Panc1 (cell line): Measurements from ENCODE around the gene CHN1. TPM values are rescaled to one million over a fixed set of nuclear protein-coding genes. Genes with fewer than 3 reads are reported as not detected.

Source experiments
- ATAC-seq: fragments of 200-7000 bp; cut with Tn5 transposase; 2 replicates; pipeline ENCODE4 v1.9.1; 2020; ENCODE audit warnings: mild to moderate bottlenecking, moderate library complexity
- BruUV-seq: library from RNA; stranded (reverse); fragments of 400-500 nt; replicated peaks from 2 replicates; lab custom pipeline; 2021; lab: Mats Ljungman, UMichigan
- CTCF ChIA-PET: fragments of 300-600 bp; sonication (Branson Sonifier 250); formaldehyde crosslinking; loops from one replicate; lab custom pipeline; 2022; ENCODE audit warnings: antibody characterized with exemption; lab: Charles Lee
- POLR2A ChIA-PET: fragments of 300-600 bp; sonication (Branson Sonifier 250); formaldehyde crosslinking; loops from one replicate; lab custom pipeline; 2022; ENCODE audit warnings: antibody characterized with exemption; lab: Charles Lee
- DNase-seq: peaks from one replicate; pipeline ENCODE4 v3.0.0-alpha.2; 2010; ENCODE audit warnings: low read depth, low spot score
- H3K27ac ChIP-seq: 2 replicates; pipeline ENCODE4 v1.5.1; 2011; ENCODE audit warnings: mild to moderate bottlenecking, low read length, inconsistent platforms
- H3K27me3 ChIP-seq: fragments of 200-500 bp; sonication (Bioruptor generic); 2 replicates; pipeline ENCODE4 v1.6.0; 2014; ENCODE audit warnings: low read length, inconsistent platforms; ENCODE audit not compliant: control insufficient read depth, insufficient read depth
- H3K36me3 ChIP-seq: fragments of 200-500 bp; sonication (Bioruptor generic); 2 replicates; pipeline ENCODE4 v1.5.1; 2014; ENCODE audit warnings: inconsistent platforms, mild to moderate bottlenecking, low read length, moderate library complexity; ENCODE audit not compliant: control insufficient read depth, insufficient read depth
- H3K4me1 ChIP-seq: 2 replicates; pipeline ENCODE4 v1.5.1; 2011; ENCODE audit warnings: inconsistent platforms, mild to moderate bottlenecking, low read length, moderate library complexity; ENCODE audit not compliant: control insufficient read depth, insufficient read depth
- H3K4me3 ChIP-seq, 2 experiments: 2 replicates each; pipeline ENCODE4 v1.5.1; 2011 to 2012; ENCODE audit warnings: low read depth in 2 of 2, low read length in 2 of 2, mild to moderate bottlenecking in 2 of 2, inconsistent platforms in 1 of 2, moderate library complexity in 1 of 2
- H3K9me3 ChIP-seq: fragments of 200-500 bp; sonication (Bioruptor generic); 2 replicates; pipeline ENCODE4 v1.5.1; 2014; ENCODE audit warnings: low read depth, mild to moderate bottlenecking, inconsistent platforms, low read length, moderate library complexity; ENCODE audit not compliant: control insufficient read depth, insufficient read depth
- CTCF ChIP-seq: fragments of 450-650 bp; IDR thresholded peaks from 2 replicates; pipeline ENCODE4 v1.5.1; 2017; ENCODE audit warnings: mild to moderate bottlenecking
- POLR2AphosphoS5 ChIP-seq: IDR thresholded peaks from 2 replicates; pipeline ENCODE4 v1.6.1; 2012; ENCODE audit warnings: mild to moderate bottlenecking, low read depth, low read length, moderate library complexity
- REST ChIP-seq, 2 experiments: IDR thresholded peaks; 2 replicates each; pipeline ENCODE4 v1.6.1; 2011 to 2012; ENCODE audit warnings: low read depth in 2 of 2, control low read depth in 1 of 2, low read length in 1 of 2, mild to moderate bottlenecking in 1 of 2, moderate library complexity in 1 of 2; ENCODE audit not compliant: insufficient read depth in 1 of 2
- SIN3A ChIP-seq: IDR thresholded peaks from 2 replicates; pipeline ENCODE4 v1.6.1; 2012; ENCODE audit warnings: low read depth, mild to moderate bottlenecking, low read length, moderate library complexity, borderline replicate concordance; ENCODE audit not compliant: insufficient read depth
- TCF7L2 ChIP-seq: IDR thresholded peaks from 2 replicates; pipeline ENCODE4 v1.6.1; 2011; ENCODE audit warnings: mild to moderate bottlenecking, low read depth, low read length, inconsistent platforms
- in situ Hi-C: cut with HindIII; loops from 2 replicates; pipeline ENCODE4 v1.10.0; 2016; ENCODE audit warnings: low sequenced_read_pairs, low pct_unique_long_range_greater_than_20kb
- intact Hi-C: fragments of 100-400 bp; cut with micrococcal nuclease; formaldehyde crosslinking; loops from one replicate; pipeline ENCODE4 v1.10.0; 2022; ENCODE audit not compliant: unreplicated experiment
- total RNA-seq: library from RNA; stranded (reverse); gene quantifications from one replicate; pipeline ENCODE4 v1.2.1, GENCODE V29; 2021; ENCODE audit not compliant: unreplicated experiment

Gene CHN1
- total RNA-seq, 1 experiment from 2014 or later: 20.8 TPM

GRCh38 chr2:174931724-174932123 is 73.5 kb downstream of the CHN1 start:
- Histone ChIP-seq H3K36me3 (no peaks in the 10 kb centered on the region), H3K27ac (no peak overlapping the region), H3K4me3 (no peak overlapping the region), H3K9me3 (peaks cover 6% of the 10 kb centered on the region; the same call in 1 of the 2 replicates), H3K4me1 (no peaks in the 10 kb centered on the region), H3K27me3 (no peaks in the 10 kb centered on the region)
- TF ChIP-seq CTCF (no peak), REST (IDR thresholded peaks at IDR 0.05; ENCODE audit: insufficient read depth in 1 of 2, low read depth in 2 of 2, low read length in 1 of 2) (no peak), POLR2AphosphoS5 (no peak), SIN3A (no peak), TCF7L2 (no peak)
- ATAC-seq: no peak
- POLR2A ChIA-PET: no interaction called here
- in situ Hi-C loops (no loop called here), intact Hi-C loops (no loop called here)
- CTCF ChIA-PET: no interaction called here
- BruUV-seq: no TSS peak
- no peak for DNase-seq

- POLR2A ChIA-PET: no interaction called here
- in situ Hi-C loops: no loop called here
Observed at GRCh38 chr2:174929786-174930185, 75.4 kb downstream of the CHN1 start.

More at GRCh38 chr2:174929786-174930185, 75.4 kb downstream of the CHN1 start:
- Histone ChIP-seq H3K27me3 (no peaks in the 10 kb centered on the region), H3K9me3 (peaks cover 4% of the 10 kb centered on the region; the same call in 1 of the 2 replicates), H3K27ac (no peak overlapping the region), H3K36me3 (no peaks in the 10 kb centered on the region), H3K4me1 (no peaks in the 10 kb centered on the region), H3K4me3 (no peak overlapping the region)
- CTCF ChIA-PET: no interaction called here
- TF ChIP-seq POLR2AphosphoS5: no peak
- no peak for TF ChIP-seq SIN3A
- TF ChIP-seq TCF7L2: no peak
- no peak for TF ChIP-seq REST (IDR thresholded peaks at IDR 0.05; ENCODE audit: insufficient read depth in 1 of 2, low read depth in 2 of 2, low read length in 1 of 2)
- no peak for TF ChIP-seq CTCF
- no peak for DNase-seq
- ATAC-seq: no peak
- intact Hi-C loops: no loop called here
- BruUV-seq: no TSS peak
